Stomach (tissue), 4 donors: ENCODE results near the gene ANGPTL5.

ENCODE experiments used
- CTCF ChIP-seq, 7 experiments: fragments of 450-650 bp in 4 of 7; fragments of 200-600 bp in 3 of 7; sonication (generic) in 3 of 7; IDR thresholded peaks; one replicate each; pipeline ENCODE4 v1.5.1; 2016 to 2019; ENCODE audit warnings: antibody characterized with exemption in 7 of 7, control low read depth in 2 of 7, mild to moderate bottlenecking in 1 of 7
- POLR2A ChIP-seq, 4 donors: fragments of 450-650 bp; IDR thresholded peaks; one replicate each; pipeline ENCODE4 v1.6.1; 2016; ENCODE audit warnings: antibody characterized with exemption in 4 of 4, control low read depth in 2 of 4, mild to moderate bottlenecking in 1 of 4, moderate library complexity in 1 of 4

- TF ChIP-seq POLR2A (IDR thresholded peaks at IDR 0.05) = no peak
- no peak for TF ChIP-seq CTCF (IDR thresholded peaks at IDR 0.05)
Measured at GRCh38 chr11:101920992-101921391, 4.7 kb upstream of the ANGPTL5 start.
